Neuronal stem cell (in vitro differentiated cells): ENCODE data around the gene PCNX2.
"Not testable (repeated sequence)": the region's sequence is repeated elsewhere in the genome, so short reads cannot be mapped to it uniquely, and the experiment has no call there.

Experiments
- DNase-seq: peaks from one replicate; pipeline ENCODE4 v3.0.0-alpha.2; 2013; ENCODE audit warnings: low spot score
- H2AFZ ChIP-seq: one replicate; pipeline ENCODE4 v1.6.1; 2013; ENCODE audit warnings: mild to moderate bottlenecking, low read length, inconsistent platforms
- H2AK5ac ChIP-seq: 2 replicates; pipeline ENCODE4 v1.6.1; 2013; ENCODE audit warnings: low read depth, mild to moderate bottlenecking, inconsistent platforms, low read length, moderate library complexity, mixed read lengths
- H2BK120ac ChIP-seq: 2 replicates; pipeline ENCODE4 v1.6.1; 2013; ENCODE audit warnings: low read depth, mild to moderate bottlenecking, inconsistent platforms, low read length, moderate library complexity, mixed read lengths
- H2BK12ac ChIP-seq: one replicate; pipeline ENCODE4 v1.6.1; 2013; ENCODE audit warnings: low read length, inconsistent platforms
- H2BK15ac ChIP-seq: 2 replicates; pipeline ENCODE4 v1.6.1; 2013; ENCODE audit warnings: mild to moderate bottlenecking, low read length, inconsistent platforms, mixed read lengths
- H2BK5ac ChIP-seq: one replicate; pipeline ENCODE4 v1.6.1; 2013; ENCODE audit warnings: inconsistent platforms, mild to moderate bottlenecking, low read length, moderate library complexity
- H3K14ac ChIP-seq: one replicate; pipeline ENCODE4 v1.6.1; 2013; ENCODE audit warnings: low read length, inconsistent platforms
- H3K18ac ChIP-seq: 2 replicates; pipeline ENCODE4 v1.6.1; 2013; ENCODE audit warnings: low read length, inconsistent platforms
- H3K23ac ChIP-seq: 2 replicates; pipeline ENCODE4 v1.6.1; 2013; ENCODE audit warnings: low read depth, mild to moderate bottlenecking, mixed read lengths, low read length, inconsistent platforms; ENCODE audit not compliant: poor library complexity
- H3K27ac ChIP-seq: replicated peaks from 3 replicates; pipeline ENCODE4 v1.5.1; 2013; ENCODE audit warnings: low read length, inconsistent platforms
- H3K27me3 ChIP-seq, 3 experiments: 2 replicates each; pipeline ENCODE4 v1.6.1; 2013; ENCODE audit warnings: low read length in 3 of 3, mild to moderate bottlenecking in 2 of 3, inconsistent platforms in 1 of 3, low read depth in 1 of 3, mixed read lengths in 1 of 3, moderate library complexity in 1 of 3; ENCODE audit not compliant: control insufficient read depth in 3 of 3, insufficient read depth in 3 of 3
- H3K36me3 ChIP-seq, 2 donors: replicated peaks in 1 of 2; 2 replicates each; pipeline ENCODE4 v1.6.1; 2013; ENCODE audit warnings: low read length in 2 of 2; ENCODE audit not compliant: control insufficient read depth in 2 of 2, insufficient read depth in 2 of 2
- H3K4ac ChIP-seq: 2 replicates; pipeline ENCODE4 v1.6.1; 2013; ENCODE audit warnings: inconsistent platforms, mild to moderate bottlenecking, low read length, moderate library complexity
- H3K4me1 ChIP-seq, 2 donors: 1 replicate in 1 of 2; 2 replicates in 1 of 2; pipeline ENCODE4 v1.6.1; 2013; ENCODE audit warnings: low read length in 2 of 2, low read depth in 1 of 2; ENCODE audit not compliant: control insufficient read depth in 2 of 2, insufficient read depth in 1 of 2
- H3K4me2 ChIP-seq: one replicate; pipeline ENCODE4 v1.6.1; 2013; ENCODE audit warnings: mild to moderate bottlenecking, low read length, inconsistent platforms; ENCODE audit not compliant: insufficient read depth, poor library complexity, severe bottlenecking
- H3K4me3 ChIP-seq, 2 donors: 2 replicates each; pipeline ENCODE4 v1.5.1; 2013; ENCODE audit warnings: low read length in 2 of 2, mild to moderate bottlenecking in 2 of 2, inconsistent platforms in 1 of 2, moderate library complexity in 1 of 2
- H3K79me1 ChIP-seq: one replicate; pipeline ENCODE4 v1.6.1; 2013; ENCODE audit warnings: low read depth, mild to moderate bottlenecking, inconsistent platforms, low read length, moderate library complexity
- H3K9ac ChIP-seq: one replicate; pipeline ENCODE4 v1.6.1; 2013; ENCODE audit warnings: mild to moderate bottlenecking, low read depth, low read length, inconsistent platforms; ENCODE audit not compliant: poor library complexity
- H3K9me3 ChIP-seq, 2 donors: replicated peaks in 1 of 2; 2 replicates each; pipeline versions ENCODE3 to v1.6.1; 2013; ENCODE audit warnings: low read length in 2 of 2, mild to moderate bottlenecking in 2 of 2, inconsistent platforms in 1 of 2, low read depth in 1 of 2, mixed read lengths in 1 of 2, moderate library complexity in 1 of 2; ENCODE audit not compliant: control insufficient read depth in 2 of 2, insufficient read depth in 1 of 2
- H4K8ac ChIP-seq: one replicate; pipeline ENCODE4 v1.6.1; 2013; ENCODE audit warnings: low read depth, mild to moderate bottlenecking, inconsistent platforms, low read length, moderate library complexity
- H4K91ac ChIP-seq: one replicate; pipeline ENCODE4 v1.6.1; 2013; ENCODE audit warnings: low read length, low read depth, mild to moderate bottlenecking, inconsistent platforms; ENCODE audit not compliant: poor library complexity
- WGBS, 2 donors: extraction: QIAGEN DNeasy Blood & Tissue Kit; methylation state at CpG; one replicate each; pipeline ENCODE4 v1.1.7; 2013; ENCODE audit warnings: missing lambda C conversion rate in 2 of 2, mixed read lengths in 1 of 2; ENCODE audit not compliant: insufficient read length in 2 of 2, insufficient replicate concordance in 1 of 2; ENCODE audit errors: extremely low coverage in 2 of 2; 5-methylcytosine and 5-hydroxymethylcytosine counted together

The PCNX2 gene

DNA sequence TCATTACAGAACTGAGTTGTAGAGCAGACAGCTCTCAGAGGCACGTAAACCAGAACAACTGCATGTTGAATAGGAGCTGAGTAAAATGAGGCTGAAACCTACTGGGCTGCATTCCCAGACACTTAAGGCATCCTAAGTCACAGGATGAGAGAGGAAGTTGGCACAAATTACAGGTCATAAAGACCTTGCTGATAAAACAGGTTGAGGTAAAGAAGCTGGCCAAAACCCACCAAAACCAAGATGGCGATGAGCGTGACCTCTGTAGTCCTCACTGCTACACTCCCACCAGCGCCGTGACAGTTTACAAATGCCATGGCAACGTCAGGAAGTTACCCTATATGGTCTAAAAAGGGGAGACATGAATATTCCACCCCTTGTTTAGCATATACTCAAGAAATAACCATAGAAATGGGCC lies 187.8 kb downstream of the PCNX2 start:
- H3K9ac ChIP-seq, H3K4ac ChIP-seq, H2BK5ac ChIP-seq, H3K14ac ChIP-seq, H2BK120ac ChIP-seq, H3K27me3 ChIP-seq, H3K4me2 ChIP-seq, H4K91ac ChIP-seq, H3K36me3 ChIP-seq, DNase-seq, H3K27ac ChIP-seq, H3K4me3 ChIP-seq, H3K18ac ChIP-seq, H4K8ac ChIP-seq, H2AFZ ChIP-seq, H2BK12ac ChIP-seq, H3K79me1 ChIP-seq, H3K4me1 ChIP-seq, H2AK5ac ChIP-seq, H3K9me3 ChIP-seq, H3K23ac ChIP-seq, H2BK15ac ChIP-seq: not testable (repeated sequence)
- WGBS, 2 donors, result no CpG with 5 or more reads among the region's 6 CpGs

GRCh38 chr1:233107130-233107660 lies 188.3 kb downstream of the PCNX2 start:
- Histone ChIP-seq H3K18ac (no peak overlapping the region), H3K9ac (no peak overlapping the region), H2AK5ac (no peak overlapping the region), H3K4me1 (peaks cover 0 to 7% of the 10 kb centered on the region in 2 donors), H3K4me3 (no peak overlapping the region), H3K27ac (no peak overlapping the region), H3K4me2 (no peak overlapping the region), H2BK15ac (no peak overlapping the region), H3K36me3 (peaks cover 0 to 1% of the 10 kb centered on the region in 2 donors), H2BK120ac (no peak overlapping the region), H4K91ac (no peak overlapping the region), H2BK5ac (no peak overlapping the region), H3K14ac (no peak overlapping the region), H3K4ac (no peak overlapping the region), H3K79me1 (no peaks in the 10 kb centered on the region), H3K23ac (no peak overlapping the region), H3K27me3 (no peaks in the 10 kb centered on the region), H2AFZ (no peak overlapping the region), H3K9me3 (no peaks in the 10 kb centered on the region), H4K8ac (no peak overlapping the region), H2BK12ac (no peak overlapping the region)
- no peak for DNase-seq
- no CpG with 5 or more reads among the region's 1 CpG for WGBS, 2 donors

DNA sequence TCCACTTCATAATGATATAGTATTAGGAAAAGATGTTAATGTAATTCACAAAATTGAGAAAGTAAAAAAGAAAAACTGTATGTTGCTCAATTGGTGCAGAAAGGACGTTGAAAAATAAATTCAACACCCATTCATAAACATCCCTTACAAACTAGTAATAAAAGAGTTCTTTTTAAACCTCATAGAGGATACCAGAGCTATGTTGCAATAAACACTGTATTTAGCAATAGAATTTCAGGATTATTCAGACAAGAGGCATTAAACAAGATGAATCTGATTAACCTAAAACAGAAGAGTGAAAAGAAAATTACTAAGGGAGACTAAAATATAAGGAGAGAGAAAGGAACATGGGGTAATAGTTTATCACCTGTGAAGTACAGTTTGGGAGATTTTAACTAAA lies 190.3 kb downstream of the PCNX2 start:
- Histone ChIP-seq H2BK5ac (no peak overlapping the region), H4K8ac (no peak overlapping the region), H3K36me3 (no peaks in the 10 kb centered on the region), H3K18ac (no peak overlapping the region), H3K4me3 (no peak overlapping the region), H3K14ac (no peak overlapping the region), H3K23ac (no peak overlapping the region), H4K91ac (no peak overlapping the region), H3K4me2 (no peak overlapping the region), H3K27me3 (no peaks in the 10 kb centered on the region), H3K79me1 (no peaks in the 10 kb centered on the region), H3K9me3 (no peaks in the 10 kb centered on the region), H3K4ac (no peak overlapping the region), H3K9ac (no peak overlapping the region), H2BK15ac (no peak overlapping the region), H2BK12ac (no peak overlapping the region), H3K27ac (no peak overlapping the region), H2AK5ac (no peak overlapping the region), H2AFZ (no peak overlapping the region), H2BK120ac (no peak overlapping the region), H3K4me1 (peaks cover 0 to 5% of the 10 kb centered on the region in 2 donors)
- WGBS, 2 donors, result no CpG with 5 or more reads among the region's 1 CpG
- DNase-seq, result no peak

DNA sequence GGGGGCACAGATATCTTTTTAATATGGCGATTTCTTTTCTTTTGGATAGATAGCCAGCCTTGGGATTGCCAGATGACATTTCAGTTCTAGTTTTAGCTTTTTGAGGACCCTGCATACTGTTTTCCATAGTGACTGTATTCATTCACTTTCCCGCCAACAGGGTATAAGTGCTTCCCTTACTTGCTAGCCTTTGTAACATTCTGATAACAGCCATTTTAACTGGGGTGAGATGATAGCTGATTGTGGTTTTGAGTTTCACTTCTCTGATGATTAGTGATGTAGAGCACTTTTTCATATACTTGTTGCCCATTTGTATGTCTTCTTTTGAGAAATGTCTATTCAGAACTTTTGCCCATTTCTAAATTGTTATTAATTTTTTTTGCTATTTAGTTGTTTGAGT lies 193.2 kb downstream of the PCNX2 start:
- no CpG with 5 or more reads among the region's 2 CpGs for WGBS, 2 donors
- DNase-seq, result no peak
- Histone ChIP-seq H3K9ac (no peak overlapping the region), H3K4me3 (no peak overlapping the region), H3K79me1 (no peaks in the 10 kb centered on the region), H4K91ac (no peak overlapping the region), H2AFZ (no peak overlapping the region), H2BK12ac (no peak overlapping the region), H2BK15ac (no peak overlapping the region), H2AK5ac (no peak overlapping the region), H2BK120ac (no peak overlapping the region), H3K27ac (no peak overlapping the region), H3K4me1 (no peaks in the 10 kb centered on the region), H3K14ac (no peak overlapping the region), H3K9me3 (no peaks in the 10 kb centered on the region), H4K8ac (no peak overlapping the region), H3K4me2 (no peak overlapping the region), H3K27me3 (no peaks in the 10 kb centered on the region), H3K36me3 (no peaks in the 10 kb centered on the region), H3K18ac (no peak overlapping the region), H2BK5ac (no peak overlapping the region), H3K4ac (no peak overlapping the region), H3K23ac (no peak overlapping the region)
